Heart right ventricle (tissue), 16 donors: Measurements from ENCODE around the gene AVP. TPM values are rescaled to one million over a fixed set of nuclear protein-coding genes. Genes with fewer than 3 reads are reported as not detected.

Experiments
- ATAC-seq, 8 donors: fragments of 200-7000 bp; cut with Tn5 transposase; one replicate each; pipeline ENCODE4 v1.9.1; 2020; ENCODE audit warnings: mild to moderate bottlenecking in 8 of 8, moderate library complexity in 8 of 8, moderate number of reproducible peaks in 1 of 8
- DNase-seq, 2 donors: peaks; one replicate each; pipeline ENCODE4 v3.0.0-alpha.2; 2020
- H3K27ac ChIP-seq, 10 donors: fragments of 200-600 bp; sonication (generic) in 2 of 10; one replicate each; pipeline versions ENCODE4 v1.5.0 to v1.8.0; 2020 to 2022; ENCODE audit warnings: mild to moderate bottlenecking in 3 of 10
- H3K27me3 ChIP-seq, 7 donors: fragments of 200-600 bp; one replicate each; pipeline ENCODE4 v1.8.0; 2021 to 2022; ENCODE audit warnings: mild to moderate bottlenecking in 2 of 7
- H3K36me3 ChIP-seq, 9 donors: fragments of 200-600 bp; sonication (generic) in 1 of 9; one replicate each; pipeline versions ENCODE4 v1.5.0 to v1.8.0; 2020 to 2022; ENCODE audit warnings: mild to moderate bottlenecking in 2 of 9
- H3K4me1 ChIP-seq, 9 donors: fragments of 200-600 bp; sonication (generic) in 1 of 9; one replicate each; pipeline versions ENCODE4 v1.5.0 to v1.8.0; 2020 to 2022; ENCODE audit warnings: mild to moderate bottlenecking in 4 of 9
- H3K4me3 ChIP-seq, 10 donors: fragments of 200-600 bp; sonication (generic) in 2 of 10; one replicate each; pipeline versions ENCODE4 v1.5.0 to v1.8.0; 2020 to 2022; ENCODE audit warnings: mild to moderate bottlenecking in 7 of 10, moderate library complexity in 2 of 10
- H3K9me3 ChIP-seq, 11 donors: fragments of 200-600 bp in 10 of 11; sonication (generic) in 2 of 11; one replicate each; pipeline versions ENCODE4 v1.5.0 to v1.8.0; 2013 to 2022; ENCODE audit warnings: mild to moderate bottlenecking in 2 of 11, control low read depth in 1 of 11, moderate library complexity in 1 of 11
- CTCF ChIP-seq, 9 donors: fragments of 200-600 bp; sonication (generic) in 2 of 9; IDR thresholded peaks; one replicate each; pipeline versions ENCODE4 v1.5.0 to v1.8.0; 2021 to 2022; ENCODE audit warnings: antibody characterized with exemption in 9 of 9, mild to moderate bottlenecking in 5 of 9, moderate library complexity in 1 of 9
- WGBS, 2 donors: extraction: QIAGEN DNeasy Blood & Tissue Kit; methylation state at CpG; one replicate each; pipeline ENCODE4 v1.1.7; 2013; ENCODE audit warnings: inconsistent platforms in 1 of 2; 5-methylcytosine and 5-hydroxymethylcytosine counted together
- intact Hi-C, 10 donors: fragments of 100-400 bp; cut with DNase I; formaldehyde crosslinking; loops; one replicate each; pipeline versions ENCODE4 v1.11.1 to v1.14.2; 2022
- polyA plus RNA-seq, 2 donors: library from polyadenylated mRNA; stranded (reverse); fragments of 200-250 nt; gene quantifications; one replicate each; pipeline ENCODE4 v1.2.3, GENCODE V29; 2013
- total RNA-seq, 10 donors: library from RNA; stranded (reverse); fragmentation: NEBNext Ultra II Directional in 3 of 10; extraction: Animal tissue kit (Norgen Biotek cat#: 25700) in 3 of 10; gene quantifications; one replicate each; pipeline versions ENCODE4 v1.2.1 to v1.2.4, GENCODE V29; 2021 to 2023
- donor health status: Arrhythmogenic right ventricular cardiomyopathy.
- donor health status: ischemic (EF 13 %, LVEDD 7.1; RV severe dilation, severe dysfunction).
- donor health status: healthy with polysubstance abuse.
- donor health status: DM: no; HTN: yes; CAD: no.
- donor health status: DM: no; HTN: no; CAD: no.
- donor health status: ischemic (EF 25% LVEDD 6.9; RV normal size, moderate dysfunction).
- donor health status: ischemic (EF 25% LVEDD 5.7; RV mildly dilated, moderate dysfunction).
- donor health status: healthy.
- donor health status: DM: yes; HTN: yes; CAD: no.
- donor health status: Ischemic cardiomyopathy.
- donor health status: ischemic (EF 35%, LVEDD 5.7; RV mildly dilated, moderate dysfunction).
- donor health status: nonischemic (EF 11% LVEDD 7.7; RV severe dilation, severe dysfunction).
- donor health status: DM: yes; HTN: yes; CAD: no.
- donor health status: PGD.
- donor health status: ischemic (EF 29% LVEDD 5.4; RV normal size, mild dysfunction).
- donor health status: nonischemic (EF 23%, LVEDD 6.1; RV moderate dilation, normal function).

AVP gene
- total and polyA plus RNA-seq, 12 donors = not detected

GRCh38 chr20:3103369-3104032 is 19.0 kb upstream of the AVP start:
- Histone ChIP-seq H3K27ac (no peak overlapping the region), H3K4me3 (no peak overlapping the region), H3K9me3 (no peaks in the 10 kb centered on the region), H3K4me1 (peaks cover 0 to 23% (median 0%) of the 10 kb centered on the region in 9 donors), H3K36me3 (peaks cover 0 to 24% (median 0%) of the 10 kb centered on the region in 9 donors), H3K27me3 (no peaks in the 10 kb centered on the region)
- ATAC-seq (no peak), DNase-seq (no peak)
- WGBS, 2 donors = 61 to 62% methylated on average over 3 of the region's 3 CpGs
- intact Hi-C loops = no loop called here
- no peak for TF ChIP-seq CTCF (IDR thresholded peaks at IDR 0.05)

GRCh38 chr20:3102575-3103368 is 18.2 kb upstream of the AVP start:
- 79 to 82% methylated on average over 13 of the region's 13 CpGs for WGBS, 2 donors
- Histone ChIP-seq H3K9me3 (no peaks in the 10 kb centered on the region), H3K4me1 (peaks cover 0 to 23% (median 0%) of the 10 kb centered on the region in 9 donors), H3K36me3 (peaks cover 0 to 17% (median 0%) of the 10 kb centered on the region in 9 donors), H3K27ac (no peak overlapping the region), H3K27me3 (no peaks in the 10 kb centered on the region), H3K4me3 (no peak overlapping the region)
- DNase-seq = no peak
- intact Hi-C loops = no loop called here
- TF ChIP-seq CTCF (IDR thresholded peaks at IDR 0.05) = no peak
- peak in 1 of 8 donors; percentile 36 for ATAC-seq

GRCh38 chr20:3101737-3102574 is 17.4 kb upstream of the AVP start:
- WGBS, 2 donors = 85 to 90% methylated on average over 21 of the region's 21 CpGs
- H3K4me3 ChIP-seq = no peak overlapping the region
- H3K9me3 ChIP-seq = no peaks in the 10 kb centered on the region
- no peak for DNase-seq
- peaks cover 0 to 9% (median 0%) of the 10 kb centered on the region in 9 donors for H3K36me3 ChIP-seq
- intact Hi-C loops = no loop called here
- H3K4me1 ChIP-seq = peaks cover 0 to 14% (median 0%) of the 10 kb centered on the region in 9 donors
- no peak for ATAC-seq
- no peak for TF ChIP-seq CTCF (IDR thresholded peaks at IDR 0.05)
- no peaks in the 10 kb centered on the region for H3K27me3 ChIP-seq
- no peak overlapping the region for H3K27ac ChIP-seq

GRCh38 chr20:3101251-3101650 is 16.7 kb upstream of the AVP start:
- Histone ChIP-seq H3K27me3 (no peaks in the 10 kb centered on the region), H3K4me3 (no peak overlapping the region), H3K27ac (no peak overlapping the region), H3K36me3 (peaks cover 0 to 3% (median 0%) of the 10 kb centered on the region in 9 donors), H3K4me1 (peaks cover 0 to 14% (median 0%) of the 10 kb centered on the region in 9 donors), H3K9me3 (no peaks in the 10 kb centered on the region)
- no peak for TF ChIP-seq CTCF (IDR thresholded peaks at IDR 0.05)
- WGBS, 2 donors = 85 to 95% methylated on average over 6 of the region's 6 CpGs
- ATAC-seq (no peak), DNase-seq (no peak)
- intact Hi-C loops = no loop called here
